Gastrocnemius medialis (tissue), 4 donors: ENCODE data around the gene PHRF1.

ENCODE experiments used
- CTCF ChIP-seq, 5 experiments: fragments of 450-650 bp in 3 of 5; fragments of 200-600 bp in 2 of 5; sonication (generic) in 2 of 5; IDR thresholded peaks in 4 of 5; conservative IDR thresholded peaks in 1 of 5; 1 replicate in 4 of 5; 2 replicates in 1 of 5; pipeline ENCODE4 v1.5.1; 2016 to 2019; ENCODE audit warnings: antibody characterized with exemption in 5 of 5, mild to moderate bottlenecking in 3 of 5, moderate library complexity in 3 of 5
- POLR2A ChIP-seq, 2 donors: fragments of 450-650 bp; IDR thresholded peaks; one replicate each; pipeline ENCODE4 v1.6.1; 2017; ENCODE audit warnings: antibody characterized with exemption in 2 of 2, mild to moderate bottlenecking in 2 of 2, moderate library complexity in 2 of 2

- no peak for TF ChIP-seq POLR2A (IDR thresholded peaks at IDR 0.05)
- TF ChIP-seq CTCF (IDR thresholded peaks at IDR 0.05 in 4 of 5, conservative IDR thresholded peaks at IDR 0.05 in 1 of 5): no peak
These were observed 67.8 kb downstream of the PHRF1 start for GRCh38 chr11:643849-644738.
